Muscle of leg (tissue), 11 donors: Measurements from ENCODE around the gene SEBOX. TPM values are rescaled to one million over a fixed set of nuclear protein-coding genes. Genes with fewer than 3 reads are reported as not detected.
A peak's percentile ranks its signal among the peaks of the same experiment; 100 is the strongest.

Source experiments
- DNase-seq: peaks from one replicate; pipeline ENCODE4 v3.0.0; 2013
- H3K27ac ChIP-seq: one replicate; pipeline ENCODE4 v1.5.1; 2013; ENCODE audit warnings: mild to moderate bottlenecking, low read length, control low read depth
- H3K27me3 ChIP-seq: one replicate; pipeline ENCODE4 v1.6.1; 2013; ENCODE audit warnings: low read length; ENCODE audit not compliant: control insufficient read depth, insufficient read depth
- H3K36me3 ChIP-seq: one replicate; pipeline ENCODE4 v1.6.1; 2013; ENCODE audit warnings: low read length; ENCODE audit not compliant: control insufficient read depth, insufficient read depth
- H3K4me1 ChIP-seq: one replicate; pipeline ENCODE4 v1.6.1; 2013; ENCODE audit warnings: low read length; ENCODE audit not compliant: control insufficient read depth, insufficient read depth
- H3K4me3 ChIP-seq: one replicate; pipeline ENCODE4 v1.5.1; 2013; ENCODE audit warnings: low read length, control low read depth
- H3K9me3 ChIP-seq: replicated peaks from 2 replicates; pipeline ENCODE4 v1.6.1; 2013; ENCODE audit warnings: low read depth, low read length; ENCODE audit not compliant: control insufficient read depth
- WGBS: methylation state at CpG from one replicate; pipeline ENCODE4 v1.1.5; 2013; ENCODE audit warnings: missing lambda C conversion rate; ENCODE audit not compliant: insufficient coverage; 5-methylcytosine and 5-hydroxymethylcytosine counted together
- polyA plus RNA-seq, 8 donors: library from polyadenylated mRNA; unstranded; fragments of 120-200 nt; gene quantifications; one replicate each; pipeline versions ENCODE4 v1.2.1 to v1.2.3, GENCODE V29; 2013; ENCODE audit warnings: inconsistent platforms in 1 of 8, low replicate concordance in 1 of 8; ENCODE audit not compliant: insufficient read length in 8 of 8, insufficient read depth in 1 of 8
- total RNA-seq: library from RNA; stranded (reverse); fragments of 120-200 nt; gene quantifications from one replicate; pipeline ENCODE4 v1.2.4, GENCODE V29; 2013

Gene SEBOX
- total and polyA plus RNA-seq, 9 donors = not detected

DNA sequence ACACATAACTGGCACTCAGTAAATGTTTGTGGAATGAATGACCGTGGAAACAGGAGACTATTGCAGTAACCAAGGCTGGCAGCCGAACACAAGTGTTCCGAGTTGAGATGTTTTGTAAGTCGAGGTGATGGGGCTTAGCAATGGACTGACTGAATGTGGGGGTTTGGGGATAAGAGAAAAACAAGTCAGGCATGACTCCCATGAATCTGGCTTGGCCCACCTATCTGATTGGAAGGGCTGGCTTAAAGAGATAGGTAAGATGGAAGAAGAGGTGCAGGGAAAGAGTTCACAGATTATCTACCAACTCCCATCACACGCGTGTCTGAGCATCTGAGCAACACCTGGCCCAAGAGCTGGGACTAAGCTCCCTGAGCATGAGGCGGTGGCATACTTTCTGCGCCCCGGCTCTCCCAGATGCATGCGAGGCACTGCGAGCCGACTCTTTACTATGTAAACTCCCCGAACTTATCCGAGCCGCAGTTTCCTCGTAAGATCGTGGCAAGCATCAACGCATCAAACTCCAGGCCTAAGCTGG lies 30.3 kb downstream of the SEBOX start:
- Histone ChIP-seq H3K36me3 (peaks cover 37% of the 10 kb centered on the region), H3K4me3 (peak overlapping the region; percentile 90), H3K9me3 (no peaks in the 10 kb centered on the region), H3K4me1 (peaks cover 33% of the 10 kb centered on the region), H3K27me3 (no peaks in the 10 kb centered on the region), H3K27ac (peak overlapping the region; percentile 93)
- WGBS = 11% methylated on average over 18 of the region's 18 CpGs
- peak; percentile 33 for DNase-seq

GRCh38 chr17:28334171-28334570 lies 30.8 kb downstream of the SEBOX start:
- H3K27ac ChIP-seq = peak overlapping the region; percentile 93
- H3K4me3 ChIP-seq = peak overlapping the region; percentile 90
- no peaks in the 10 kb centered on the region for H3K27me3 ChIP-seq
- 38% methylated on average over 4 of the region's 6 CpGs for WGBS
- DNase-seq = peak; percentile 49
- no peaks in the 10 kb centered on the region for H3K9me3 ChIP-seq
- H3K4me1 ChIP-seq = peaks cover 33% of the 10 kb centered on the region
- peaks cover 42% of the 10 kb centered on the region for H3K36me3 ChIP-seq

DNA sequence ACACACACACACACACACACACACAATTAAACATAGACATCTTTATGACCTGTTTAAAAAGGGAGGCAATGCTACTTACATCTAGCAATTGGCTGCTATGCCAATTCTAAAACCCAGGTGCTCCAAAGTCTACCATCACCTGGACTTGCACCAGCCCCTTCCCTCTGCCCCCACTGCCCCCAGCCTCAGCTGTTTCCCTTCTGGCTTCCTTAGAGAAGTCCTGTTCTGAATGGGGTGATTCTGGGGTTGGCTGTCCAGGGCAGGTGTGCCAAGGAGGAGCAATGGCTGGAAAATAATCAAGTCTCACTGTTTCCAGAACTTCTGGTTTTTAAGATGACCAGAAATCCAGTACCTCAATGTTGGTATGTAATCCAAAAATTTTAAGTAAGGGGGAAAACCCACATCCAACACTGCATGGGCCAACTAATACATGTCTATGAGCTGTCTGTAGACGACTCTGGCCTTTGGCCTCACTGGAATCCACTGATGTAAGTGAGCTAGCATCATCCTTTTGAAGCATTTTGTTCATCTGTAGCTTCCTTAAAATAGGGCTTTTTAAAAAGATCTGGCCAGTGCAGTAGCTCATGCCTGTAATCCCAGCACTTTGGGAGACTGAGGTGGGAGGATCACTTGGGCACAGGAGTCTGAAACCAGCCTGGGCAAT lies 31.8 kb downstream of the SEBOX start:
- Histone ChIP-seq H3K36me3 (peaks cover 44% of the 10 kb centered on the region), H3K9me3 (no peaks in the 10 kb centered on the region), H3K27ac (no peak overlapping the region), H3K4me3 (no peak overlapping the region), H3K27me3 (no peaks in the 10 kb centered on the region), H3K4me1 (peaks cover 28% of the 10 kb centered on the region)
- DNase-seq = no peak
- WGBS = 67% methylated on average over 1 of the region's 1 CpG

DNA sequence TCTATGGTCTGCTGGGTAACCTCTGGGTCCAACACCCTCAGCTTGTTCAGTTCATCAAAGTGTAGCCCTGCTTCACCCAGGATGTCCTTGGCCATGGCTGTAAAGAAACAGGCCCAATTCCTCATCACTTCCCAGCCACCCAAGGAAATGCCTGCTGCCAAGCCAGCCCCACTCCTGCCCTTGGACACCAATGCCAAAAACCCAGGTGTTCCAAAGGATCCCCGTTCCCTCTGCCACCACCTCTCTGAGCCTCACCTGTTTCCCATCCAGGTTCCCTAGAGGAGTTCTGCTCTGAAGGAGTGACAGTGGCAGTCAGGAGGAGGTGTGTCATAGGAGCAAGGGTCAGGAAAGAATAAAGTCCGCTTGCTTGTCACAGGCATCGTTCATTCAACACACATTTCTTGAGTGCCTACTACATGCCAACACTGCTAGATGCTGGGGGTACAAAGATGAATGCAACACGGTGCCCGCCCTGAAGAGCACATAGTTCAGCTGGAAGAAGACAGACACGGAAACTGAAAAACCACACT lies 33.0 kb downstream of the SEBOX start:
- H3K36me3 ChIP-seq = peaks cover 54% of the 10 kb centered on the region
- peaks cover 21% of the 10 kb centered on the region for H3K4me1 ChIP-seq
- DNase-seq = no peak
- H3K27ac ChIP-seq = no peak overlapping the region
- 86% methylated on average over 3 of the region's 6 CpGs for WGBS
- H3K4me3 ChIP-seq = no peak overlapping the region
- no peaks in the 10 kb centered on the region for H3K9me3 ChIP-seq
- H3K27me3 ChIP-seq = no peaks in the 10 kb centered on the region

- Histone ChIP-seq H3K4me3 (no peak overlapping the region), H3K27ac (no peak overlapping the region), H3K4me1 (peaks cover 13% of the 10 kb centered on the region), H3K27me3 (no peaks in the 10 kb centered on the region), H3K36me3 (peaks cover 64% of the 10 kb centered on the region), H3K9me3 (no peaks in the 10 kb centered on the region)
- no peak for DNase-seq
- 98% methylated on average over 4 of the region's 5 CpGs for WGBS
Observed at GRCh38 chr17:28330671-28331070, 34.3 kb downstream of the SEBOX start.

DNA sequence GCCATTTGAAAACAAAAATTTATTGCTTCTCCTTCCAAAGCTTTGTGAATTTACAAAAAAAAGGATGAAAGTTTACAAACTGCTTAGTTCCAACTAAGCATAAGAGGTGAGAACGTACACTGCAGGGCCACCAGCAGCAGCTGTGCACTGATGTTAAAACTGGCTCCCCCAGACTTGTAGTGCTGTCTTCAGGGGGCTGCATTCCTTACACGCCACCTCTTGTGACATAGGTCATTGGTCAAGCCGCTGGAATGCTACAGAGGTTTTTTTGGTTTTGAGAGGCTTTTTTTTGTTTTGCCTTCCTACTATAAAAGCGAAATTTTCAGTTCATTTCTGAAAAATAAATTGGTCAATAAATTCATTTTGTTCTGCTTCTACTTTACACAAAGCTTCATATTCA lies 36.7 kb downstream of the SEBOX start:
- Histone ChIP-seq H3K4me1 (peaks cover 2% of the 10 kb centered on the region), H3K4me3 (no peak overlapping the region), H3K9me3 (no peaks in the 10 kb centered on the region), H3K36me3 (peaks cover 64% of the 10 kb centered on the region), H3K27me3 (no peaks in the 10 kb centered on the region), H3K27ac (no peak overlapping the region)
- no peak for DNase-seq
- WGBS = 25% methylated on average over 1 of the region's 4 CpGs

GRCh38 chr17:28327709-28328108 lies 37.3 kb downstream of the SEBOX start:
- Histone ChIP-seq H3K36me3 (peaks cover 58% of the 10 kb centered on the region), H3K4me3 (no peak overlapping the region), H3K4me1 (no peaks in the 10 kb centered on the region), H3K27ac (no peak overlapping the region), H3K27me3 (no peaks in the 10 kb centered on the region), H3K9me3 (no peaks in the 10 kb centered on the region)
- no peak for DNase-seq
- 83% methylated on average over 1 of the region's 3 CpGs for WGBS

GRCh38 chr17:28327031-28327607 lies 37.9 kb downstream of the SEBOX start:
- Histone ChIP-seq H3K36me3 (peaks cover 55% of the 10 kb centered on the region), H3K4me1 (no peaks in the 10 kb centered on the region), H3K27me3 (no peaks in the 10 kb centered on the region), H3K4me3 (no peak overlapping the region), H3K27ac (no peak overlapping the region), H3K9me3 (no peaks in the 10 kb centered on the region)
- 100% methylated on average over 1 of the region's 9 CpGs for WGBS
- DNase-seq = no peak

DNA sequence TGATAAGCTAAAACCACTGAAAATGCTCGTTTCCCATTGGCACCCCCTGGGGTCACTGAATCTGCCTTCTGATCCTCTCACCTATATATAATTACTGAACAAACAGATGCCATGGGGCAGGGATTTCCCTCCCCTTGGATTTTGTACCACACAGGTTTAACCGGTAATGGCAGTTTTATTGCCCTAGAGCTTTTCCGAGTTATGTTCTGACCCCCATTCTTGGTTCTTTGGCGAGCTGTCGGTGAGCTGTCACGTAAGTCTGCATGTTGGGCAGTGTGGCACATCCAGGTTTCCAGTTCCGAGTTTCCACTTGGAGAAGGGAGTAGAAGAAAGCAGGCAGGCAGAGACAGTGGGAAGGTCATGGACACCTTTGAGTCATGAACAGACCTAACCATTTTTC lies 38.9 kb downstream of the SEBOX start:
- H3K4me1 ChIP-seq = no peaks in the 10 kb centered on the region
- peaks cover 45% of the 10 kb centered on the region for H3K36me3 ChIP-seq
- no peaks in the 10 kb centered on the region for H3K9me3 ChIP-seq
- H3K27me3 ChIP-seq = no peaks in the 10 kb centered on the region
- H3K4me3 ChIP-seq = no peak overlapping the region
- 80% methylated on average over 5 of the region's 7 CpGs for WGBS
- no peak overlapping the region for H3K27ac ChIP-seq
- no peak for DNase-seq

- H3K36me3 ChIP-seq = peaks cover 36% of the 10 kb centered on the region
- DNase-seq = no peak
- no peak overlapping the region for H3K4me3 ChIP-seq
- H3K4me1 ChIP-seq = peaks cover 5% of the 10 kb centered on the region
- 30% methylated on average over 4 of the region's 5 CpGs for WGBS
- no peak overlapping the region for H3K27ac ChIP-seq
- no peaks in the 10 kb centered on the region for H3K27me3 ChIP-seq
- no peaks in the 10 kb centered on the region for H3K9me3 ChIP-seq
Observed at GRCh38 chr17:28325211-28325610, 39.8 kb downstream of the SEBOX start.
